ENCODE results near the gene ATP2A1.

The ATP2A1 gene

GRCh38 chr16:28931801-28932225, 53.5 kb downstream of the ATP2A1 start, which contains the start of gene CD19:
TSS of gene CD19 (plus strand) at chr16:28931971. CDS start at chr16:28932001, 30 bp downstream.
- H3K27ac ChIP-seq: no peak within 1 kb of the TSS
- TF ChIP-seq, protein P1, sequence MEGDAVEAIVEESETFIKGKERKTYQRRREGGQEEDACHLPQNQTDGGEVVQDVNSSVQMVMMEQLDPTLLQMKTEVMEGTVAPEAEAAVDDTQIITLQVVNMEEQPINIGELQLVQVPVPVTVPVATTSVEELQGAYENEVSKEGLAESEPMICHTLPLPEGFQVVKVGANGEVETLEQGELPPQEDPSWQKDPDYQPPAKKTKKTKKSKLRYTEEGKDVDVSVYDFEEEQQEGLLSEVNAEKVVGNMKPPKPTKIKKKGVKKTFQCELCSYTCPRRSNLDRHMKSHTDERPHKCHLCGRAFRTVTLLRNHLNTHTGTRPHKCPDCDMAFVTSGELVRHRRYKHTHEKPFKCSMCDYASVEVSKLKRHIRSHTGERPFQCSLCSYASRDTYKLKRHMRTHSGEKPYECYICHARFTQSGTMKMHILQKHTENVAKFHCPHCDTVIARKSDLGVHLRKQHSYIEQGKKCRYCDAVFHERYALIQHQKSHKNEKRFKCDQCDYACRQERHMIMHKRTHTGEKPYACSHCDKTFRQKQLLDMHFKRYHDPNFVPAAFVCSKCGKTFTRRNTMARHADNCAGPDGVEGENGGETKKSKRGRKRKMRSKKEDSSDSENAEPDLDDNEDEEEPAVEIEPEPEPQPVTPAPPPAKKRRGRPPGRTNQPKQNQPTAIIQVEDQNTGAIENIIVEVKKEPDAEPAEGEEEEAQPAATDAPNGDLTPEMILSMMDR (IDR thresholded peaks at IDR 0.05): no peak
- no peaks in the 10 kb centered on the region for H3K27me3 ChIP-seq
- peaks cover 9 to 13% of the 10 kb centered on the region in 2 experiments for H3K4me1 ChIP-seq (ENCODE audit: control insufficient read depth in 1 of 2, insufficient read depth in 1 of 2, low read depth in 1 of 2, low read length in 1 of 2)
- no peak within 1 kb of the TSS for H3K4me3 ChIP-seq (ENCODE audit: low read depth in 1 of 2, low read length in 1 of 2)
- H3K36me3 ChIP-seq: no peaks in the 10 kb centered on the region
- H3K9me3 ChIP-seq: no peaks in the 10 kb centered on the region

DNA sequence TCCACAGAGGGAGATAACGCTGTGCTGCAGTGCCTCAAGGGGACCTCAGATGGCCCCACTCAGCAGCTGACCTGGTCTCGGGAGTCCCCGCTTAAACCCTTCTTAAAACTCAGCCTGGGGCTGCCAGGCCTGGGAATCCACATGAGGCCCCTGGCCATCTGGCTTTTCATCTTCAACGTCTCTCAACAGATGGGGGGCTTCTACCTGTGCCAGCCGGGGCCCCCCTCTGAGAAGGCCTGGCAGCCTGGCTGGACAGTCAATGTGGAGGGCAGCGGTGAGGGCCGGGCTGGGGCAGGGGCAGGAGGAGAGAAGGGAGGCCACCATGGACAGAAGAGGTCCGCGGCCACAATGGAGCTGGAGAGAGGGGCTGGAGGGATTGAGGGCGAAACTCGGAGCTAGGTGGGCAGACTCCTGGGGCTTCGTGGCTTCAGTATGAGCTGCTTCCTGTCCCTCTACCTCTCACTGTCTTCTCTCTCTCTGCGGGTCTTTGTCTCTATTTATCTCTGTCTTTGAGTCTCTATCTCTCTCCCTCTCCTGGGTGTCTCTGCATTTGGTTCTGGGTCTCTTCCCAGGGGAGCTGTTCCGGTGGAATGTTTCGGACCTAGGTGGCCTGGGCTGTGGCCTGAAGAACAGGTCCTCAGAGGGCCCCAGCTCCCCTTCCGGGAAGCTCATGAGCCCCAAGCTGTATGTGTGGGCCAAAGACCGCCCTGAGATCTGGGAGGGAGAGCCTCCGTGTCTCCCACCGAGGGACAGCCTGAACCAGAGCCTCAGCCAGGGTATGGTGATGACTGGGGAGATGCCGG, 54.3 kb downstream of the ATP2A1 start:
- H3K27me3 ChIP-seq: no peaks in the 10 kb centered on the region
- TF ChIP-seq, protein P1 (IDR thresholded peaks at IDR 0.05): no peak
- H3K4me3 ChIP-seq (ENCODE audit: low read depth in 1 of 2, low read length in 1 of 2): no peak overlapping the region
- H3K9me3 ChIP-seq: no peaks in the 10 kb centered on the region
- no peak overlapping the region for H3K27ac ChIP-seq
- H3K36me3 ChIP-seq: no peaks in the 10 kb centered on the region
- H3K4me1 ChIP-seq (ENCODE audit: control insufficient read depth in 1 of 2, insufficient read depth in 1 of 2, low read depth in 1 of 2, low read length in 1 of 2): peaks cover 12 to 15% of the 10 kb centered on the region in 2 experiments

GRCh38 chr16:28933171-28933570, 54.9 kb downstream of the ATP2A1 start:
- Histone ChIP-seq H3K9me3 (no peaks in the 10 kb centered on the region), H3K27me3 (no peaks in the 10 kb centered on the region), H3K36me3 (no peaks in the 10 kb centered on the region), H3K4me1 (ENCODE audit: control insufficient read depth in 1 of 2, insufficient read depth in 1 of 2, low read depth in 1 of 2, low read length in 1 of 2) (peaks cover 12 to 15% of the 10 kb centered on the region in 2 experiments), H3K27ac (no peak overlapping the region), H3K4me3 (ENCODE audit: low read depth in 1 of 2, low read length in 1 of 2) (no peak overlapping the region)
- TF ChIP-seq, protein P1 (IDR thresholded peaks at IDR 0.05): no peak

- H3K36me3 ChIP-seq: no peaks in the 10 kb centered on the region
- H3K27ac ChIP-seq: no peak overlapping the region
- no peak overlapping the region for H3K4me3 ChIP-seq (ENCODE audit: low read depth in 1 of 2, low read length in 1 of 2)
- H3K9me3 ChIP-seq: no peaks in the 10 kb centered on the region
- H3K27me3 ChIP-seq: no peaks in the 10 kb centered on the region
- peaks cover 12 to 15% of the 10 kb centered on the region in 2 experiments for H3K4me1 ChIP-seq (ENCODE audit: control insufficient read depth in 1 of 2, insufficient read depth in 1 of 2, low read depth in 1 of 2, low read length in 1 of 2)
- TF ChIP-seq, protein P1 (IDR thresholded peaks at IDR 0.05): no peak
Observed at GRCh38 chr16:28935346-28935745, 57.1 kb downstream of the ATP2A1 start.

- Histone ChIP-seq H3K36me3 (no peaks in the 10 kb centered on the region), H3K9me3 (no peaks in the 10 kb centered on the region), H3K27me3 (no peaks in the 10 kb centered on the region), H3K4me1 (ENCODE audit: control insufficient read depth in 1 of 2, insufficient read depth in 1 of 2, low read depth in 1 of 2, low read length in 1 of 2) (peaks cover 11 to 12% of the 10 kb centered on the region in 2 experiments), H3K27ac (peak overlapping the region; percentile 57), H3K4me3 (ENCODE audit: low read depth in 1 of 2, low read length in 1 of 2) (peak overlapping the region; percentile 27 to 47)
- TF ChIP-seq, protein P1 (IDR thresholded peaks at IDR 0.05): no peak
Observed at GRCh38 chr16:28935924-28936783, 57.9 kb downstream of the ATP2A1 start.

All from neutrophil (primary cell).